Upper lobe of left lung (tissue), 4 donors: ENCODE results near the gene PTPN18.

Source experiments
- CTCF ChIP-seq, 6 experiments: fragments of 450-650 bp in 4 of 6; fragments of 200-600 bp in 2 of 6; sonication (generic) in 2 of 6; IDR thresholded peaks; one replicate each; pipeline ENCODE4 v1.5.1; 2016 to 2019; ENCODE audit warnings: antibody characterized with exemption in 6 of 6
- EP300 ChIP-seq, 4 donors: sonication (generic); formaldehyde crosslinking; IDR thresholded peaks; one replicate each; pipeline ENCODE4 v1.5.1; 2017; ENCODE audit warnings: antibody characterized with exemption in 4 of 4, control low read depth in 2 of 4
- POLR2A ChIP-seq, 4 donors: fragments of 450-650 bp; IDR thresholded peaks; one replicate each; pipeline ENCODE4 v1.5.1; 2016 to 2017; ENCODE audit warnings: antibody characterized with exemption in 4 of 4, mild to moderate bottlenecking in 2 of 4
- POLR2AphosphoS5 ChIP-seq, 2 donors: sonication (generic); formaldehyde crosslinking; IDR thresholded peaks; one replicate each; pipeline ENCODE4 v1.5.1; 2017; ENCODE audit warnings: antibody characterized with exemption in 2 of 2

- no peak for TF ChIP-seq CTCF (IDR thresholded peaks at IDR 0.05)
- no peak for TF ChIP-seq POLR2AphosphoS5 (IDR thresholded peaks at IDR 0.05)
- TF ChIP-seq POLR2A (IDR thresholded peaks at IDR 0.05) = no peak
- TF ChIP-seq EP300 (IDR thresholded peaks at IDR 0.05) = no peak
Observed at GRCh38 chr2:130372833-130373807, 17.3 kb downstream of the PTPN18 start.
